Breast epithelium (tissue), 4 donors: ENCODE data around the gene ACTR2. TPM values are rescaled to one million over a fixed set of nuclear protein-coding genes. Genes with fewer than 3 reads are reported as not detected.

Experiments used
- DNase-seq, 2 donors: peaks; one replicate each; pipeline ENCODE4 v3.0.0-alpha.2; 2019; ENCODE audit warnings: low spot score in 2 of 2
- H3K27ac ChIP-seq, 2 donors: fragments of 200-600 bp; sonication (generic) in 1 of 2; one replicate each; pipeline ENCODE4 v1.5.1; 2016 to 2019; ENCODE audit warnings: mild to moderate bottlenecking in 1 of 2
- H3K27me3 ChIP-seq, 2 donors: fragments of 200-600 bp; sonication (generic) in 1 of 2; one replicate each; pipeline versions ENCODE4 v1.5.1 to v1.6.0; 2017 to 2019; ENCODE audit warnings: control low read depth in 1 of 2, mild to moderate bottlenecking in 1 of 2
- H3K36me3 ChIP-seq: fragments of 200-600 bp; one replicate; pipeline ENCODE4 v1.5.1; 2019
- H3K4me1 ChIP-seq, 2 donors: fragments of 200-600 bp; sonication (generic); one replicate each; pipeline ENCODE4 v1.5.1; 2016 to 2019; ENCODE audit warnings: control low read depth in 1 of 2
- H3K4me3 ChIP-seq, 3 donors: fragments of 200-600 bp; sonication (generic); 1 replicate in 2 of 3; 2 replicates in 1 of 3; pipeline ENCODE4 v1.5.1; 2016 to 2019; ENCODE audit warnings: mild to moderate bottlenecking in 3 of 3, moderate library complexity in 2 of 3
- H3K9me3 ChIP-seq, 2 donors: fragments of 200-600 bp; sonication (generic) in 1 of 2; one replicate each; pipeline ENCODE4 v1.5.1; 2016 to 2019; ENCODE audit warnings: control low read depth in 1 of 2
- POLR2A ChIP-seq: fragments of 450-650 bp; IDR thresholded peaks from one replicate; pipeline ENCODE4 v1.6.1; 2016; ENCODE audit warnings: antibody characterized with exemption, mild to moderate bottlenecking, moderate library complexity
- POLR2AphosphoS5 ChIP-seq, 3 donors: sonication (generic); formaldehyde crosslinking; IDR thresholded peaks; one replicate each; pipeline ENCODE4 v1.6.1; 2017; ENCODE audit warnings: antibody characterized with exemption in 3 of 3
- intact Hi-C: fragments of 100-400 bp; cut with DNase I; formaldehyde crosslinking; loops from one replicate; pipeline ENCODE4 v1.15.1; 2023; ENCODE audit warnings: low total_unique reads
- total RNA-seq, 3 donors: library from RNA; depleted of rRNA; stranded (reverse); fragments of >200 nt; gene quantifications; one replicate each; pipeline ENCODE4 v1.1.0, GENCODE V29; 2016
- TF ChIP-seq, protein P1 (sequence below), 3 donors: fragments of 450-650 bp; IDR thresholded peaks; one replicate each; pipeline ENCODE4 v1.5.1; 2016 to 2017; ENCODE audit warnings: antibody characterized with exemption in 3 of 3, mild to moderate bottlenecking in 3 of 3, moderate library complexity in 3 of 3

Gene ACTR2
- total RNA-seq, 3 donors from 2014 or later: 74.7 to 98.4 (median 75.1) TPM

GRCh38 chr2:65186872-65187851, 40.5 kb upstream of the ACTR2 start:
- intact Hi-C loops: no loop called here
- H3K36me3 ChIP-seq: no peaks in the 10 kb centered on the region
- H3K4me1 ChIP-seq: no peaks in the 10 kb centered on the region
- H3K27me3 ChIP-seq: no peaks in the 10 kb centered on the region
- H3K4me3 ChIP-seq: no peak overlapping the region
- DNase-seq: peak; percentile 69 to 70
- H3K27ac ChIP-seq: no peak overlapping the region
- H3K9me3 ChIP-seq: no peaks in the 10 kb centered on the region
- TF ChIP-seq POLR2A (no peak), POLR2AphosphoS5 (IDR thresholded peaks at IDR 0.05) (no peak)
- TF ChIP-seq, protein P1, sequence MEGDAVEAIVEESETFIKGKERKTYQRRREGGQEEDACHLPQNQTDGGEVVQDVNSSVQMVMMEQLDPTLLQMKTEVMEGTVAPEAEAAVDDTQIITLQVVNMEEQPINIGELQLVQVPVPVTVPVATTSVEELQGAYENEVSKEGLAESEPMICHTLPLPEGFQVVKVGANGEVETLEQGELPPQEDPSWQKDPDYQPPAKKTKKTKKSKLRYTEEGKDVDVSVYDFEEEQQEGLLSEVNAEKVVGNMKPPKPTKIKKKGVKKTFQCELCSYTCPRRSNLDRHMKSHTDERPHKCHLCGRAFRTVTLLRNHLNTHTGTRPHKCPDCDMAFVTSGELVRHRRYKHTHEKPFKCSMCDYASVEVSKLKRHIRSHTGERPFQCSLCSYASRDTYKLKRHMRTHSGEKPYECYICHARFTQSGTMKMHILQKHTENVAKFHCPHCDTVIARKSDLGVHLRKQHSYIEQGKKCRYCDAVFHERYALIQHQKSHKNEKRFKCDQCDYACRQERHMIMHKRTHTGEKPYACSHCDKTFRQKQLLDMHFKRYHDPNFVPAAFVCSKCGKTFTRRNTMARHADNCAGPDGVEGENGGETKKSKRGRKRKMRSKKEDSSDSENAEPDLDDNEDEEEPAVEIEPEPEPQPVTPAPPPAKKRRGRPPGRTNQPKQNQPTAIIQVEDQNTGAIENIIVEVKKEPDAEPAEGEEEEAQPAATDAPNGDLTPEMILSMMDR (IDR thresholded peaks at IDR 0.05): peak; percentile 36 to 84 (median 63)

- Histone ChIP-seq H3K36me3 (no peaks in the 10 kb centered on the region), H3K27me3 (no peaks in the 10 kb centered on the region), H3K4me3 (no peak overlapping the region), H3K9me3 (no peaks in the 10 kb centered on the region), H3K27ac (no peak overlapping the region), H3K4me1 (no peaks in the 10 kb centered on the region)
- intact Hi-C loops: no loop called here
- no peak for DNase-seq
- TF ChIP-seq POLR2AphosphoS5 (IDR thresholded peaks at IDR 0.05) (no peak), POLR2A (no peak)
- TF ChIP-seq, protein P1 (IDR thresholded peaks at IDR 0.05): no peak
These were observed 34.2 kb upstream of the ACTR2 start for GRCh38 chr2:65193446-65193845.

DNA sequence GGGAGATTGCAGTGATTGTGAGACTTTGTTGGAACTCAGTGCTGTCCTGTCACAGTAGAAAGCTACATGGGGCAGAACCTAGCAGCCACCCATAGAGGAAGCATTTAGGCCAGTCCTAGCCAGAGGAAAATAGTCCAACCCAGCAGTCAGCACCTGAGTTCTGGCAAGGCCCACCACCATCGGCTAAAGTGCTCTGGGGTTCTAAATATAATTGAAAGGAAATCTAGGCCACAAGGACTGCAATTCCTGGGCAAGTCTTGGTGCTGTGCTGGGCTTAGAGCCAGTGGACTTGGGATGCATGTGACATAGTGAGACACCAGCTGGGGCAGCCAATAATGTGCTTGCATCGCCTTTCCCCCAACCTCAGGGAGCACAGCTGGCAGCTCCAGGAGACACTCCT, 28.9 kb upstream of the ACTR2 start:
- TF ChIP-seq POLR2AphosphoS5 (IDR thresholded peaks at IDR 0.05): no peak
- TF ChIP-seq, protein P1 (IDR thresholded peaks at IDR 0.05): no peak
- TF ChIP-seq POLR2A: no peak
- intact Hi-C loops: no loop called here
- H3K27ac ChIP-seq: no peak overlapping the region
- no peaks in the 10 kb centered on the region for H3K4me1 ChIP-seq
- no peak overlapping the region for H3K4me3 ChIP-seq
- no peaks in the 10 kb centered on the region for H3K36me3 ChIP-seq
- H3K9me3 ChIP-seq: no peaks in the 10 kb centered on the region
- H3K27me3 ChIP-seq: no peaks in the 10 kb centered on the region
- no peak for DNase-seq

GRCh38 chr2:65199166-65199565, 28.5 kb upstream of the ACTR2 start:
- H3K9me3 ChIP-seq: no peaks in the 10 kb centered on the region
- intact Hi-C loops: no loop called here
- H3K36me3 ChIP-seq: no peaks in the 10 kb centered on the region
- H3K4me1 ChIP-seq: no peaks in the 10 kb centered on the region
- TF ChIP-seq POLR2A (no peak), POLR2AphosphoS5 (IDR thresholded peaks at IDR 0.05) (no peak)
- TF ChIP-seq, protein P1 (IDR thresholded peaks at IDR 0.05): no peak
- no peak overlapping the region for H3K27ac ChIP-seq
- H3K27me3 ChIP-seq: no peaks in the 10 kb centered on the region
- no peak overlapping the region for H3K4me3 ChIP-seq
- no peak for DNase-seq

- H3K4me3 ChIP-seq: no peak overlapping the region
- TF ChIP-seq POLR2AphosphoS5 (IDR thresholded peaks at IDR 0.05): no peak
- TF ChIP-seq POLR2A: no peak
- TF ChIP-seq, protein P1 (IDR thresholded peaks at IDR 0.05): no peak
- intact Hi-C loops: no loop called here
These were observed 27.7 kb upstream of the ACTR2 start for GRCh38 chr2:65199891-65200290.

More at GRCh38 chr2:65199891-65200290, 27.7 kb upstream of the ACTR2 start:
- DNase-seq: no peak
- Histone ChIP-seq H3K4me1 (no peaks in the 10 kb centered on the region), H3K9me3 (no peaks in the 10 kb centered on the region), H3K36me3 (no peaks in the 10 kb centered on the region), H3K27me3 (no peaks in the 10 kb centered on the region), H3K27ac (no peak overlapping the region)
